Measurements from ENCODE around the gene SPINK4.
A peak's percentile ranks its signal among the peaks of the same experiment; 100 is the strongest.

SPINK4 gene

DNA sequence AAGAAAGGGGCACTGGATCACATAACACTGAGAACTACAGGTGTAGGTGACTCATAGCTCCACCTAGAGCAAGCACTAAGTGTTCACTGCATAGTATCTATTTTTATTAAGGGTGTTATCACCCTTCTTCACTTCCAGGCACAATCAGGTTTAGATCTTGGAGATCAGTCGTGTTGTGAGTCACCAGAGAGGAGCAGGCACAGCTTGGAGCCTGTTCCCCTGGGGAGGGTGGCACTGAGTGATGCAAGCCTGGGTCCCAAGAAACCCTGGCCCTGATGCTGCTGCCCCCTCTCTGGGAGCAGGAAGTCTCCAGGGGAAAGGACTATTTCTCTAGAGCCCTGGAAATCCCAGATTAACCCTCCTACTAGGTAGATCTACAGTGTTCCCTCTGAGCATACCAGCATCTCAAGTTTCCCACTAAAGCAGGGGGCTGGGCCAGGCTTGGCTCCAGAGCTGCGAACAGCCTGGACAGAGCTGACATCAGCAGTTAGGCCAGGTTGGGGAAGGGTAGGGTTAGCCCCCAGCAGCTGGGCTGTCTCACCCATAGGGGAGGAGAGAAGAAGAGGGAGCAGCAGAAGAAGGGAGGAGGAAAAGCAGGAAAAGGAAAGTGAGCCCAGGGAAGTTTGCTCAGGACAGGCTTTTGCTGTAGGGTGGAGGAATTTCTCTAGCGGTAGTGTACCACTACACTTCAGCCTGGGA, 28.1 kb upstream of the SPINK4 start:
- H3K36me3 ChIP-seq, result no peaks in the 10 kb centered on the region
- no peaks in the 10 kb centered on the region for H3K9me3 ChIP-seq (ENCODE audit: severe bottlenecking)
- H3K27ac ChIP-seq, result no peak overlapping the region
- TF ChIP-seq CTCF (IDR thresholded peaks at IDR 0.05; ENCODE audit: low read depth, low read length), result 0 out of 2 replicates have a peak, but pooled peaks have one; percentile 8
- DNase-seq, result peak; percentile 69
- H3K4me3 ChIP-seq (ENCODE audit: low read depth, low read length), result no peak overlapping the region
- no peaks in the 10 kb centered on the region for H3K27me3 ChIP-seq (ENCODE audit: insufficient read depth, low read depth, severe bottlenecking)

DNA sequence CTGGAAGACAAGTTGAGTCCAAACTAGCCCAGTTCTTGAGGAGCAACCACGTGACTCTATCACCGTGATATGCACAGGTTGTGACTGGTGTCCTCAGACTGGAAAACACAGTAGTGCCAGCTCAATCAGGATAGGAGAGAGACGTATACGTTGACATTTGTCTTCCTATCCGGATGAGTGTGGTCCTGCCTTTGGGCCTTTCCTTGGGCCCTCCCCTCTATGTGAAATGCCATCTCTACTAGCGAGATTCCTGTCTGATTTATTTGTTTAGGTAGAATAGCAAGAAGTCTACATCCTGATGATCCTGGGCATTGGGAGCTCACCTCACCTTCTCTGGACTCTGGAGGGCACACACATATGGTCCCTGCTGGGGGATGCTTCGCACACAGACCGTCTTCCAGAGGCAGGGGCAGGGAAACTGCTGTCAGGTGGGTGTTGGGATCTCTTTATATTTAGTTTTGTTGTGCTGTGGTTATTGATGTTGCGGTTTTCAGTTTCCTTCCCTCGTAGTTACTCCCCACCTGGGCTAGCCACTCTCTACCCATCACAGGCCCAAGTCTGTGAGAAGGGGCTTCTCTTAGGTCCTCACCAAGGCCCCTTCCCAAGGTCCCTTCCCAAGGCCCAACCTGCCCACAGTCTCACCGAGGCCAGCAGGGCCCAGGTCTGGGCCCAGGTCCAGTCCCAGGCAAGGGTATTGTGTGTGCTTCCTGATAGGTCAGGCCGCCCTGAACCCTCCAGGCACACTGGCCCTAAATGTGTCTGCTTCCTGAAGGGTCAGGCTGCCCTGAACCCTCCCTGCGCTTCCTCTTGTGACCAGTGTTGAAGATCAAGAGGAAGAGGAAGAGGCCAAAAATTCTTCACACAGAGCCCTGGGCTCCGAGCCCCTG, 19.0 kb upstream of the SPINK4 start:
- no peaks in the 10 kb centered on the region for H3K9me3 ChIP-seq (ENCODE audit: severe bottlenecking)
- no peak for DNase-seq
- no peaks in the 10 kb centered on the region for H3K36me3 ChIP-seq
- no peak for TF ChIP-seq CTCF (IDR thresholded peaks at IDR 0.05; ENCODE audit: low read depth, low read length)
- no peaks in the 10 kb centered on the region for H3K27me3 ChIP-seq (ENCODE audit: insufficient read depth, low read depth, severe bottlenecking)
- H3K27ac ChIP-seq, result no peak overlapping the region
- no peak overlapping the region for H3K4me3 ChIP-seq (ENCODE audit: low read depth, low read length)

- no peak for TF ChIP-seq CTCF (IDR thresholded peaks at IDR 0.05; ENCODE audit: low read depth, low read length)
- no peak overlapping the region for H3K27ac ChIP-seq
- H3K27me3 ChIP-seq (ENCODE audit: insufficient read depth, low read depth, severe bottlenecking), result no peaks in the 10 kb centered on the region
- H3K36me3 ChIP-seq, result no peaks in the 10 kb centered on the region
- H3K4me3 ChIP-seq (ENCODE audit: low read depth, low read length), result no peak overlapping the region
- no peak for DNase-seq
- no peaks in the 10 kb centered on the region for H3K9me3 ChIP-seq (ENCODE audit: severe bottlenecking)
Observed at GRCh38 chr9:33221568-33221884, 18.4 kb upstream of the SPINK4 start.

DNA sequence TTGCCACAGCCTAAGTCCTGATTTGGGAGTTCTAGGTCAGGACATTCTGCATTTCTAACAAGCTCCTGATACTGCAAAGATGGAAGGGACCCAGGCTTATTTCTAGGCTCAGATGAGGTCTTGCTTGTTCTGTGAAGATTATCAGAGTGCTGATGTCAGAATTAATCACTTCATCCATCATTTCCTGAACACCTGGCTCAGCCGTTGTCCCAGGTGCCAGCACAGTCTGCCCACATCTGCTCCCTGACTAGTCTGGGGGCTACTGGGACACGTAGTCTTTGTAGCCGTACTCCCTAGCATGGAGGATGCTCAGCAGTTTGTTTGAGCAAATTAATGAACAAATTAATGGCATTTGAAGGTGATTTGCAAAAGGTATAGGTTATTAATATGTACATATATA, 17.9 kb upstream of the SPINK4 start:
- no peaks in the 10 kb centered on the region for H3K27me3 ChIP-seq (ENCODE audit: insufficient read depth, low read depth, severe bottlenecking)
- DNase-seq, result peak; percentile 60
- H3K4me3 ChIP-seq (ENCODE audit: low read depth, low read length), result no peak overlapping the region
- H3K27ac ChIP-seq, result no peak overlapping the region
- TF ChIP-seq CTCF (IDR thresholded peaks at IDR 0.05; ENCODE audit: low read depth, low read length), result no peak
- no peaks in the 10 kb centered on the region for H3K36me3 ChIP-seq
- H3K9me3 ChIP-seq (ENCODE audit: severe bottlenecking), result no peaks in the 10 kb centered on the region

DNA sequence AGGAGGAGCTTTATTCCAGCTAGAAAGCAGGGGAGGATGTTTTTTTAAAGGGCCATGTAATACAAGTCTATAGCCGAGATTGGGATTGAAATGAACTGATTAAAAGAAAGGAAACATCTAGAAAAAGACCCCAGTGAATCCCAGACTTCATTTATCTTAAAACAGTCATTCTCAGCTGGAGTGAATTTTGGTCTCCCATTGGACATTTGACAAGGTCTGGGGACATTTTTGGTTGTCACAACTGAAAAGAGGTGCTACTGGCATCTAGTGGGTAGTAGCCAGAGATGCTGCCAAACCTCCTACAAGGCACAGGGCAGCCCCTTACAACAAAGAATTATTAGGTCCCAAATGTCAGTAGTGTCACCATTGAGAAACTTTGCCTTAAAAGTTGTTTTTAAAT, 16.3 kb upstream of the SPINK4 start:
- Histone ChIP-seq H3K4me3 (ENCODE audit: low read depth, low read length) (no peak overlapping the region), H3K27ac (no peak overlapping the region), H3K9me3 (ENCODE audit: severe bottlenecking) (no peaks in the 10 kb centered on the region), H3K27me3 (ENCODE audit: insufficient read depth, low read depth, severe bottlenecking) (no peaks in the 10 kb centered on the region), H3K36me3 (no peaks in the 10 kb centered on the region)
- DNase-seq, result no peak
- 0 out of 2 replicates have a peak, but pooled peaks have one; percentile 27 for TF ChIP-seq CTCF (IDR thresholded peaks at IDR 0.05; ENCODE audit: low read depth, low read length)
